ENCODE results near the gene OR6V1.
"Not testable (repeated sequence)": the region's sequence is repeated elsewhere in the genome, so short reads cannot be mapped to it uniquely, and the experiment has no call there.

OR6V1 gene

GRCh38 chr7:143043391-143043790 lies 8.8 kb upstream of the OR6V1 start:
- DNase-seq: no peak

GRCh38 chr7:143046426-143046851 lies 5.7 kb upstream of the OR6V1 start:
- no peak for DNase-seq

GRCh38 chr7:143047326-143047725 lies 4.8 kb upstream of the OR6V1 start:
- no peak for DNase-seq

GRCh38 chr7:143048827-143049226 lies 3.3 kb upstream of the OR6V1 start:
- no peak for DNase-seq

GRCh38 chr7:143049362-143049761 lies 2.8 kb upstream of the OR6V1 start:
- no peak for DNase-seq

GRCh38 chr7:143050931-143051330 lies 1.2 kb upstream of the OR6V1 start:
- DNase-seq: no peak

- no peak for DNase-seq
Observed at GRCh38 chr7:143054621-143055020, 2.5 kb downstream of the OR6V1 start.

GRCh38 chr7:143055754-143056153 lies 3.6 kb downstream of the OR6V1 start:
- no peak for DNase-seq

GRCh38 chr7:143063741-143064140 lies 11.6 kb downstream of the OR6V1 start:
- no peak for DNase-seq

GRCh38 chr7:143068446-143068845 lies 16.3 kb downstream of the OR6V1 start:
- DNase-seq: no peak

GRCh38 chr7:143069912-143070500 lies 17.9 kb downstream of the OR6V1 start:
- DNase-seq: no peak

- DNase-seq: no peak
Observed at GRCh38 chr7:143073556-143073955, 21.4 kb downstream of the OR6V1 start.

- DNase-seq: no peak
Observed at GRCh38 chr7:143074141-143074540, 22.0 kb downstream of the OR6V1 start.

GRCh38 chr7:143085109-143085508 lies 33.0 kb downstream of the OR6V1 start:
- DNase-seq: no peak

- not testable (repeated sequence) for DNase-seq
Observed at GRCh38 chr7:143085610-143086009, 33.5 kb downstream of the OR6V1 start.

- not testable (repeated sequence) for DNase-seq
Observed at GRCh38 chr7:143088549-143089231, 36.5 kb downstream of the OR6V1 start.

- no peak for DNase-seq
Observed at GRCh38 chr7:143096146-143096545, 44.0 kb downstream of the OR6V1 start.

GRCh38 chr7:143099579-143099978 lies 47.4 kb downstream of the OR6V1 start:
- not testable (repeated sequence) for DNase-seq
